ENCODE measurements around the gene ELFN2.

The ELFN2 gene

DNA sequence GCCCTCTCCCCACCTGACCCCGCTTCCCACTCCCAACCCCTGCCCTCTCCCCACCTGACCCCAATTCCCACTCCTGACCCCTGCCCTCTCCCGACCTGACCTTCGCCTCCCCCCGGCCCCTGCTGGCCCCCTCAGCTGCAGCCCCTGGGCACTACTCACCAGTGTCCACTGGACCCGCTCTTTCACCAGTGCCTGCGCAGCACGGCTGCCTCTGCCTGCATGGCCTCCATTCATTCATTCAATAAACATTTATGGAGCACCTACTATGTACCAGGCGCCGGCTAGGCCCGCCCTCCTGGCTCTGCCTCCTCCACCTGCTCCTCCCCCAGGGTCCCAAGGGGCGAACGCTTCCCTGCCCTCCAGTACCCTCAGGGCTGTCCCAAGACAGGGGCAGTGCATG, 42.6 kb downstream of the ELFN2 start:
- DNase-seq (ENCODE audit: low spot score), result no peak

GRCh38 chr22:37383341-37383740, 43.9 kb downstream of the ELFN2 start:
- no peak for DNase-seq (ENCODE audit: low spot score)

GRCh38 chr22:37381489-37381888, 45.8 kb downstream of the ELFN2 start:
- DNase-seq (ENCODE audit: low spot score), result no peak

GRCh38 chr22:37379722-37380121, 47.6 kb downstream of the ELFN2 start:
- DNase-seq (ENCODE audit: low spot score), result no peak

DNA sequence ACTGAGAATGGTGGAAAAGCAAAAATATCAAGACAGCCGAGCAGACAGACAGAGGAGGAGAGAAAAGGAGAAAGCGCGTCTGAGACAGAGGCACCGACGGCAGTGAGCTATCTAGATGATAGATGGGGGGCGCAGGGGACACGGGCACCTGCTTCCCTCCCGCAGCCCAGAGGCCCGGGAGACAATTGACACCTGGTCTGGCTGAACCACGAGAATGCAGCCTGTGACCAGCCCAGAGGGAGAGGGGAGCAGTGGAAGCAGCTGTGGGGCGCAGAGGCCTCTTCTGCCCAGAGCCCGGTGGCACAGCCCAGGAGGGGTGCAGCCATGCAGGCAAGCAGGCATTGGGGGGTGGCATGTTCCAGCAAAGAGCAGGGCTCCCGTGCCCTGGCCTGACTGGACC, 48.2 kb downstream of the ELFN2 start:
- DNase-seq (ENCODE audit: low spot score), result no peak

DNA sequence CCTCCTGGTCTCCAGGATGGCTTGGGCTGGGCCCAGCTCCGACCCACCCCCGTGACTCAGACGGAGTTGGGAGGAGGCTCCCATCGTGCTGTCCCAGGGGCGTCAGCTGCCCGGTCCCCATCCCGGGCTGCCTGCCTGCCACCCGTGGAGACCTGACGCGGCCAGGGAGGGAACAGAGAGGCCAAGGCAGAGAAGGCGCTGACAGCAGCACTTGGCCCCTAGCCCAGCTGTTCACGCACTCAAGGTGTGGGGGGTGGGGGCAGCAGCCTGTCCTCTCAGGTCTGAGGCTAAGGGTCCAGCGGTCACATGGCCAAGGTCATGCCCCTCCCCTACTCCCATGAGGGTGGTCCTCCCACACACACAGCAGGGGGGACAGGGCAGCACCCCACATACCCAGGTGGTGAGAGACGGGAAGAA, 48.6 kb downstream of the ELFN2 start:
- no peak for DNase-seq (ENCODE audit: low spot score)

- DNase-seq (ENCODE audit: low spot score), result no peak
Measured at GRCh38 chr22:37377927-37378326, 49.4 kb downstream of the ELFN2 start.

- DNase-seq (ENCODE audit: low spot score), result no peak
Measured at GRCh38 chr22:37377138-37377537, 50.1 kb downstream of the ELFN2 start.

- DNase-seq (ENCODE audit: low spot score), result no peak
Measured at GRCh38 chr22:37376643-37377042, 50.6 kb downstream of the ELFN2 start.

- DNase-seq (ENCODE audit: low spot score), result no peak
Measured at GRCh38 chr22:37375801-37376200, 51.5 kb downstream of the ELFN2 start.

DNA sequence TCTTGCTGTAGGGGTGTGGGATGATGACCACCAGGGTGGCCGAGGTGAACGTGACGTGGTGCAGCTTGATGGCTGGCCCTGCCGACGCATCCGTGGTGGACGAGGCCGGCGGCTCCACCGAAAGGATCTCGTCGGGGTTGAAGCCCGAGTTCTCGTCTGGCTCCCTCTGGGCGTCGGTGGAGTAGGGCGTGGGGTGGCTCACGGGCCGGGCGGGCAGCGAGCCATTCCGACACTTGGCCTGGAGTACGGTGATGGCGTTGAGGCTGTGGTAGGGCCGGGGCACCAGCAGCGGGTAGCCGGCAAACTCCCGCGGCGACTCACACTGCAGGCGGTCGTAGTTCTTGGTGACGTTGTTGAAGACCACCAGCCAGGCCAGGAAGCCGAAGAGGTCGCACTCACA, 52.7 kb downstream of the ELFN2 start:
- no peak for DNase-seq (ENCODE audit: low spot score)

DNA sequence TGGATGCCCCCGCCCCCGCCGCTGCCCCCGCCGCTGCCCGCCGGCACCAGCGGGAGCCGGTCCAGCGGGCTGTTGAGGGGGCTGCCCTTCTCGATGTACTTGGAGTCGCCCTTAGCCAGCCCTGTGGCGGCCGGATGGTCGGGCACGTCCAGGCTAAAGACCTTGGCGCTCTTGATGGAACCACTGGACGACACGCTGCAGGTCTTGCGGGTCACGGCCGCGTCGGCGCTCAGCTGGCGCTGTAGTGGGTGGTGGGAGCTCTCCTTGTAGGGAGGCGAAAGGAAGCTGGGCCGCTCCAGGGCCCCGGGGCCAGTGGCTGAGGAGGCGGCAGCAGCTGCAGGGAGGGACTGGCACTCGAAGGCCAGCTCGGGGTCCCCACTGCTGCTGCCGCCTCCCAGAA, 53.8 kb downstream of the ELFN2 start:
- no peak for DNase-seq (ENCODE audit: low spot score)

DNA sequence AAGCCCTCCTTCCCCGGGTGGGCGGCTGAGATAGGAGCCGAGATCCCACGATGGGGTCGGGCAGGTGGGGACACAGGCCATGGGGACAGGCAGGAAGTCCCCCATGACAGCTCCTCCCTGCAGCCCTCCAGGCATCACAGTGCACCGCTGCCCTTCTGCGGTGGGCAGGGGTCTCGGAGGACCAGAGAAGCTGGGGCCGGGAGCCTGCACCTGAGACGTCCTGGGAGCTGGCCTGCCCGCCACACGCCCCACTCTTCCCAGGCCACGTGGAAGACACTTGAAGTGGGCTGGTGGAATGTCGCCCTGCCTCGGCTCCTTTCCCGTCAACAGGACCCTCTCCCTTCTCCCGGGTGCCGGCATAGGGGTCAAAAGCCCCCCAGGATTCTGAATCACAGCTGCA, 55.4 kb downstream of the ELFN2 start:
- no peak for DNase-seq (ENCODE audit: low spot score)

DNA sequence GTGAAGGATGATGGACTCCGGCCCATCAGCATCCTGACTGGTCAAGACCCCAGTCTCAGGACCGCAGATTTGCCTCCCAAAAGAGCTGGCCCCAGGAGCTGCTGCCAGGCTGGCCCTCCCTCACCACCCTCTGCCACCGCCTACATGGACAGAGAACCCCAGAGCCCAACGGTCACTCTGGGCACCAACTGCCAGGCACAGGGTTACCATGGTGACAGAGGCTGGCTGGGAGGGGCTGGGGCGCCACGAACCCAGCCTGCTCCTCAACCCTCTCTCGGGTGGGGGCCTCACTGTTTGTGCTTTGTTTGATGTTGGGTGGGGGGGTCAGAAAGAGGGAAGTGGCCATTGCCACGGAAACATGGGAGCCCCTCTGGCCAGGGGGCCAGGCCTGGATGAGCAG, 55.8 kb downstream of the ELFN2 start:
- no peak for DNase-seq (ENCODE audit: low spot score)

- no peak for DNase-seq (ENCODE audit: low spot score)
Measured at GRCh38 chr22:37370306-37370979, 56.8 kb downstream of the ELFN2 start.

GRCh38 chr22:37369483-37369882, 57.8 kb downstream of the ELFN2 start:
- DNase-seq (ENCODE audit: low spot score), result no peak

DNA sequence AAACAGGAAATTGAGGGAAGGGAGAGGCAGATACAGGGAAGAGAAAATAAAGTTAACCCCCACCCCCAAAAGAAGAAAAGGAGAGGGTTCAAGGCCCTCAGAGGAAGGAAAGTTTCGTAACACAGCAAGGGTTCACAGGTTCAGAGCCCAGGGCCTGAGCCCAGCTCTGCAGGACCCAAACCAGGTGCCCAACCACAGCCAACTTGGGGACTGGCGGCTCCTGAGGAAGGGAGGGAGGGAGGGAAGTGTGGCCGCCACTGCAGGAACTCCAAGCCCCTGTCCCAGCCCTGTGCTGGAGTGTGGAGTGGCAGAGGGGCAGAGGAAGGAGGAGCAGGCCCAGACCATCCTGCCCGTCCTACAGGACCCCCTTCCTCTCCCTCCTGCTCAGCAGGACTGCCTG, 59.2 kb downstream of the ELFN2 start:
- no peak for DNase-seq (ENCODE audit: low spot score)

DNA sequence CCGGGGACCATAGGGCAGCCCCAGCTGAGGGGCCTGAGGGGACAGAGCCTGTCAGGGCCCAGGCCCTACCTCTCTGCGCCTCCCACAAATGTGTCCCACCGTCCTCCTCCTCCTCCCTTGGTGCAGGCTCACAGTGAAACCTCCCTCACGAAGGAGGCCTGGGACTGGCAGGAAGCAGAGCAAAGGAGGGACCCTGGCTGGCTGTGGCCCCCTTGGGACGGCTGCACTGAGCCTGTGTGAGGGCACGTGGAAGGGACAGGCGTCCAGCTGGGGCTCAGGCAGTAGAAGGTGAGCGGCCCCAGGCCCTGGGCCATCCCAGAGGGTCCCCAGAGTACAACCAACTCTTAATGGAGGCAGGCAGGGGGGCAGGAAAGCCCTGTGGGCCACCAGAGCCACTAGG, 60.7 kb downstream of the ELFN2 start:
- DNase-seq (ENCODE audit: low spot score), result no peak

DNA sequence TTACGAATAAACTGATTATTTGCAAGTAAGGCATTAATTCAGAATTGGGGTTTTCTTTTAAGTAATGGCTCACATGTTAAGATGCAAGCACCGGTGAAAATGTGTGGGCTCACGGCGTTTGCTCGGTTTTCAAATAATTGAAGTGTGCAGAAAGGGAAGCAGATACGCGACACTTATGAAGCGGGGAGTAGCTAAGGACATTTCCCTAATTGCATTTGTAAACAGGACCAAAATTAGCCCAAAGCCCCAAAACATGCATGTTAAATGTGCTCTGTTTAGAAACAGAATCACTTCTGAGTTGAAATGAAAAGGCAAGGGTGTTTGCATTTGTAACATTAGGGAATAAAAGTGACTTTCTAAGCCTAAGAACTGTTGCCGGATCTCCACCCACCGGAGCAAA, 61.3 kb downstream of the ELFN2 start:
- no peak for DNase-seq (ENCODE audit: low spot score)

DNA sequence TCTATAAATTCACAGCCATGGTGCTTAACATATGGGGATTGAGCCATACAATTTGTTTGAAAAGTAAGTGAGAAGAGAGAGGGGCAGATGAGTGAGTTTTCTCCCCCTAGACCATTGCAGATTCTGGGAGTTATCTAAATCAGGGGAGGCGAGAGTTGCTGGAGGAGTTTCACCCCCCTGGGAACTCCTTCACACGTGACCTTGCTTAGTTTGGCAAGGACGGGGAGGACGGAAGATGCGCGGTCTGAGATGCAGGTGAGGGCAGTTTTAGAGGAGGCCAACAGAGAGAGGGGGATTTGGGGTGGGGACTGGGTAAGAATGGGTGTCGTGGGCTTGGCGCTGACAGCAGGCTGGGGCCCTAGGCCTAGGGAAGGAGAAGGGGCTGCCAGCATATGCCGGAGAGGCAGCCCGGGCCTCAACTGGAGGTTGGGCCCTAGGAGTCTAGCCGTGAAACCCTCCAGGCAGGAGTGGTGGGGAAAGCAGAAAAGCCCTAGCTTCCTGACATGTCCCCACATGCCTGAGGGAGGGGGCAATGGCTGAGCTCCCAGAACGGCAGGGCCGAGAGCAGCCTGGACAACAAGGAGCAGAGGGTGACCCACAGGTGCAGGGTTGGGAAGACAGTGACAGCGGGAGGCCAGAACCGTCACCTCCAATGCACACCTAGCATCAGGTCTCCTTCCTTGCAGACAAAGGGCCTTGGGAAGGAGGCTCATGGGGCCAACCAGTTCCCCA, 63.9 kb downstream of the ELFN2 start:
- DNase-seq (ENCODE audit: low spot score), result no peak

DNA sequence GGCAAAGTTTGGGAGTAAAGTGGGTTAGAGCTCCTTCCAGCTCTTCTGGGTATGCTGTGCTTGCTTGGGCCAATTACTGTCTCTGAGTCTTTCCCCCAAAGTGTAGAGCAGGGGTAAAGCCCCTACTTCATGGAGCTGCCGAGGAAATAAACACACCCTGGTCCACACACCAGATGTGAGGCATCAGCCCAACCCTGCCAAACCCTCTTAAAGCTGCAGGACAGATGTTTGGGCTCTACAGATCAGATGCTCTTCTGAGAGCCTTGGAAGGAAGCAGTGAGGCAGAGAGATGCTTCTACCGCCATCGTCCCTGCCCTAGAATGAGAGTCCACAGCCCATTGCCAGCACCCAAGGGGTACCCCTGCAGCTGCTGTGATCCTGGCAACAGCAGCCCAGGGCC, 64.7 kb downstream of the ELFN2 start:
- no peak for DNase-seq (ENCODE audit: low spot score)

- DNase-seq (ENCODE audit: low spot score), result no peak
Measured at GRCh38 chr22:37358917-37359316, 68.4 kb downstream of the ELFN2 start.

GRCh38 chr22:37358386-37358785, 68.9 kb downstream of the ELFN2 start:
- DNase-seq (ENCODE audit: low spot score), result no peak

Data from CD4-positive, alpha-beta T cell treated with Interleukin-6 at 100 ng/mL for 8 hours (primary cell).